H1 (cell line): Measurements from ENCODE around the gene TMIGD1. TPM values are rescaled to one million over a fixed set of nuclear protein-coding genes. Genes with fewer than 3 reads are reported as not detected.

Source experiments
- CTCF ChIA-PET: fragments of 300-600 bp; sonication (Branson Sonifier 250); formaldehyde crosslinking; loops from one replicate; lab custom pipeline; 2021; ENCODE audit not compliant: partially characterized antibody; lab: Charles Lee
- POLR2A ChIA-PET: fragments of 300-600 bp; sonication (Branson Sonifier 250); formaldehyde crosslinking; loops from one replicate; lab custom pipeline; 2021; ENCODE audit warnings: inconsistent platforms; ENCODE audit not compliant: partially characterized antibody; lab: Charles Lee
- DNase-seq, 2 experiments: peaks; one replicate each; pipeline versions ENCODE4 v3.0.0 to v3.0.0-alpha.2; 2010 to 2022; ENCODE audit warnings: low spot score in 2 of 2, low read depth in 1 of 2, mixed read lengths in 1 of 2
- FAIRE-seq: peaks from 2 replicates; lab custom pipeline; 2011; peaks lifted over from hg19 to GRCh38; lab: Jason Lieb, UNC
- H2AFZ ChIP-seq: 2 replicates; pipeline ENCODE4 v1.8.1; 2012; ENCODE audit warnings: low read length, inconsistent platforms
- H2AK5ac ChIP-seq: 2 replicates; pipeline ENCODE4 v1.6.1; 2013; ENCODE audit warnings: low read depth, low read length
- H2BK120ac ChIP-seq: replicated peaks from 2 replicates; pipeline ENCODE3; 2013; ENCODE audit warnings: low read depth, low read length, inconsistent platforms
- H2BK12ac ChIP-seq: 2 replicates; pipeline ENCODE4 v1.6.1; 2013; ENCODE audit warnings: low read depth, low read length
- H2BK15ac ChIP-seq: 2 replicates; pipeline ENCODE4 v1.6.1; 2013; ENCODE audit warnings: low read length
- H2BK20ac ChIP-seq: 2 replicates; pipeline ENCODE4 v1.6.1; 2013; ENCODE audit warnings: low read length
- H2BK5ac ChIP-seq: 2 replicates; pipeline ENCODE4 v1.6.1; 2013; ENCODE audit warnings: low read depth, low read length
- H3K14ac ChIP-seq: 2 replicates; pipeline ENCODE4 v1.6.1; 2013; ENCODE audit warnings: inconsistent platforms; ENCODE audit not compliant: insufficient read length
- H3K18ac ChIP-seq: 2 replicates; pipeline ENCODE4 v1.6.1; 2013; ENCODE audit warnings: low read length; ENCODE audit errors: extremely low read depth
- H3K23ac ChIP-seq: 2 replicates; pipeline ENCODE4 v1.6.1; 2013; ENCODE audit warnings: inconsistent platforms; ENCODE audit not compliant: insufficient read length
- H3K23me2 ChIP-seq: 2 replicates; pipeline ENCODE4 v1.6.1; 2013; ENCODE audit warnings: low read depth, low read length
- H3K27ac ChIP-seq: 2 replicates; pipeline ENCODE4 v1.6.1; 2011; ENCODE audit warnings: low read depth, low read length, inconsistent platforms
- H3K27me3 ChIP-seq, 4 experiments: replicated peaks in 1 of 4; 1 replicate in 1 of 4; 2 replicates in 3 of 4; pipeline versions ENCODE4 v1.6.1 to v1.8.1; 2011 to 2013; ENCODE audit warnings: low read length in 3 of 4, mild to moderate bottlenecking in 3 of 4, inconsistent platforms in 2 of 4, mixed read lengths in 2 of 4, moderate library complexity in 1 of 4; ENCODE audit not compliant: control insufficient read depth in 3 of 4, insufficient read depth in 3 of 4; ENCODE audit errors: extremely low read depth in 1 of 4
- H3K36me3 ChIP-seq, 4 experiments: 2 replicates each; pipeline versions ENCODE4 v1.6.1 to v1.8.1; 2011 to 2013; ENCODE audit warnings: mild to moderate bottlenecking in 4 of 4, low read length in 3 of 4, moderate library complexity in 2 of 4, control low read depth in 1 of 4, inconsistent platforms in 1 of 4; ENCODE audit not compliant: insufficient read depth in 4 of 4, control insufficient read depth in 2 of 4
- H3K4ac ChIP-seq: replicated peaks from 2 replicates; pipeline ENCODE3; 2013; ENCODE audit warnings: low read length, low read depth, mixed read lengths, inconsistent platforms; ENCODE audit not compliant: insufficient read length
- H3K4me1 ChIP-seq, 4 experiments: replicated peaks in 1 of 4; 1 replicate in 1 of 4; 2 replicates in 3 of 4; pipeline versions ENCODE4 v1.6.1 to v1.8.1; 2011 to 2013; ENCODE audit warnings: low read length in 3 of 4, inconsistent platforms in 2 of 4, mixed read lengths in 1 of 4; ENCODE audit not compliant: insufficient read depth in 4 of 4, control insufficient read depth in 3 of 4
- H3K4me2 ChIP-seq, 2 experiments: 2 replicates each; pipeline versions ENCODE4 v1.6.1 to v1.8.1; 2011 to 2013; ENCODE audit warnings: low read depth in 2 of 2, low read length in 2 of 2, control low read depth in 1 of 2, inconsistent platforms in 1 of 2, mild to moderate bottlenecking in 1 of 2; ENCODE audit not compliant: insufficient read depth in 1 of 2
- H3K4me3 ChIP-seq, 4 experiments: fragments of 200-600, 300-600 bp in 1 of 4; sonication (generic), shearing (Covaris generic), sonication (Bioruptor Twin) in 1 of 4; 2 replicates each; pipeline versions ENCODE4 v1.5.1 to v1.8.1; 2011 to 2016; ENCODE audit warnings: low read length in 4 of 4, low read depth in 3 of 4, control low read depth in 2 of 4, inconsistent platforms in 2 of 4, mild to moderate bottlenecking in 2 of 4, mixed read lengths in 1 of 4, moderate library complexity in 1 of 4; ENCODE audit not compliant: insufficient read depth in 2 of 4; ENCODE audit errors: extremely low read depth in 1 of 4
- H3K56ac ChIP-seq: replicated peaks from 2 replicates; pipeline ENCODE3; 2013; ENCODE audit warnings: low read depth, mild to moderate bottlenecking, mixed read lengths, low read length, inconsistent platforms; ENCODE audit not compliant: insufficient read length
- H3K79me1 ChIP-seq: 2 replicates; pipeline ENCODE4 v1.6.1; 2013; ENCODE audit warnings: low read depth, low read length, control low read depth
- H3K79me2 ChIP-seq, 2 experiments: 2 replicates each; pipeline versions ENCODE4 v1.6.1 to v1.8.1; 2012 to 2013; ENCODE audit warnings: low read length in 2 of 2, mild to moderate bottlenecking in 2 of 2, inconsistent platforms in 1 of 2; ENCODE audit not compliant: insufficient read depth in 2 of 2, control insufficient read depth in 1 of 2
- H3K9ac ChIP-seq, 4 experiments: replicated peaks in 1 of 4; 1 replicate in 1 of 4; 2 replicates in 3 of 4; pipeline versions ENCODE4 v1.6.1 to v1.8.1; 2011 to 2013; ENCODE audit warnings: low read depth in 3 of 4, low read length in 3 of 4, control low read depth in 2 of 4, mild to moderate bottlenecking in 2 of 4, moderate library complexity in 2 of 4, inconsistent platforms in 1 of 4; ENCODE audit errors: extremely low read depth in 1 of 4
- H3K9me3 ChIP-seq, 2 experiments: 2 replicates each; pipeline versions ENCODE4 v1.6.1 to v1.8.1; 2012 to 2013; ENCODE audit warnings: mild to moderate bottlenecking in 2 of 2, moderate library complexity in 2 of 2, control low read depth in 1 of 2, inconsistent platforms in 1 of 2, low read depth in 1 of 2, low read length in 1 of 2, mixed read lengths in 1 of 2; ENCODE audit not compliant: insufficient read depth in 2 of 2
- H4K20me1 ChIP-seq, 2 experiments: replicated peaks in 1 of 2; 2 replicates each; pipeline versions ENCODE3 to v1.8.1; 2011 to 2013; ENCODE audit warnings: inconsistent platforms in 2 of 2, low read length in 2 of 2, mild to moderate bottlenecking in 1 of 2; ENCODE audit not compliant: insufficient read depth in 2 of 2, control insufficient read depth in 1 of 2
- H4K5ac ChIP-seq: 2 replicates; pipeline ENCODE4 v1.6.1; 2013; ENCODE audit warnings: low read length, low read depth, mixed read lengths, inconsistent platforms; ENCODE audit not compliant: insufficient read length
- H4K8ac ChIP-seq: 2 replicates; pipeline ENCODE4 v1.8.0; 2013; ENCODE audit warnings: mild to moderate bottlenecking, moderate library complexity, low read length, inconsistent platforms; ENCODE audit not compliant: insufficient read depth; ENCODE audit errors: extremely low read depth
- H4K91ac ChIP-seq: replicated peaks from 2 replicates; pipeline ENCODE3; 2013; ENCODE audit warnings: low read length, mixed read lengths, inconsistent platforms; ENCODE audit not compliant: insufficient read length
- CREB1 ChIP-seq: IDR thresholded peaks from 2 replicates; pipeline ENCODE4 v1.6.1; 2012; ENCODE audit warnings: inconsistent platforms
- EZH2 ChIP-seq: fragments of 200-600 bp; sonication (generic); IDR thresholded peaks from 2 replicates; pipeline ENCODE4 v1.7.1; 2012; ENCODE audit warnings: low read depth, mild to moderate bottlenecking, moderate library complexity, low read length, inconsistent platforms; ENCODE audit not compliant: severe bottlenecking
- FOSL1 ChIP-seq: IDR thresholded peaks from 2 replicates; pipeline ENCODE4 v1.6.1; 2011; ENCODE audit warnings: mild to moderate bottlenecking, low read depth, low read length, moderate library complexity; ENCODE audit not compliant: insufficient read depth
- JUND ChIP-seq: IDR thresholded peaks from 2 replicates; pipeline ENCODE4 v1.6.1; 2011; ENCODE audit warnings: mild to moderate bottlenecking, improper control_type of control experiment, low read length
- NRF1 ChIP-seq: IDR thresholded peaks from 2 replicates; pipeline ENCODE4 v1.6.1; 2011; ENCODE audit warnings: mild to moderate bottlenecking, low read depth, low read length, improper control_type of control experiment
- POLR2AphosphoS5 ChIP-seq: IDR thresholded peaks from 2 replicates; pipeline ENCODE4 v1.6.1; 2011; ENCODE audit warnings: low read depth, low read length
- POU5F1 ChIP-seq: IDR thresholded peaks from 2 replicates; pipeline ENCODE4 v1.6.1; 2011; ENCODE audit warnings: low read depth, mild to moderate bottlenecking, low read length, moderate library complexity
- SIN3A ChIP-seq, 2 experiments: IDR thresholded peaks in 1 of 2; conservative IDR thresholded peaks in 1 of 2; 2 replicates each; pipeline ENCODE4 v1.6.1; 2011 to 2012; ENCODE audit warnings: low read length in 2 of 2, improper control_type of control experiment in 1 of 2, low read depth in 1 of 2, mild to moderate bottlenecking in 1 of 2
- SP1 ChIP-seq: IDR thresholded peaks from 2 replicates; pipeline ENCODE4 v1.6.1; 2011; ENCODE audit warnings: low read depth, low read length
- SP4 ChIP-seq: IDR thresholded peaks from 2 replicates; pipeline ENCODE4 v1.6.1; 2012; ENCODE audit warnings: low read length, inconsistent platforms
- SUZ12 ChIP-seq: fragments of 200-600 bp; sonication (generic); IDR thresholded peaks from 2 replicates; pipeline ENCODE4 v1.6.1; 2012; ENCODE audit warnings: mild to moderate bottlenecking, inconsistent platforms, low read length, moderate library complexity, mixed read lengths
- polyA plus RNA-seq, 7 experiments: library from polyadenylated mRNA; depleted of rRNA in 3 of 7; stranded (reverse) in 5 of 7; unstranded in 2 of 7; fragments of >200 nt in 5 of 7; fragments of 200-250 nt in 2 of 7; gene quantifications; 1 replicate in 5 of 7; 2 replicates in 1 of 7; 4 replicates in 1 of 7; pipeline versions ENCODE4 v1.2.1 to v1.2.3, GENCODE V29; 2011 to 2013; ENCODE audit warnings: missing spikeins in 2 of 7, mixed read lengths in 2 of 7
- total RNA-seq: library from RNA; stranded (reverse); fragmentation: NEBNext Ultra II Directional; extraction: Animal tissue kit (Norgen Biotek cat#: 25700); gene quantifications from 2 replicates; pipeline ENCODE4 v1.2.1, GENCODE V29; 2021
- TF ChIP-seq, protein P1 (sequence below): IDR thresholded peaks from 2 replicates; pipeline ENCODE4 v1.6.1; 2011; ENCODE audit warnings: low read length, improper control_type of control experiment
- TF ChIP-seq, protein P2 (sequence below): IDR thresholded peaks from 2 replicates; pipeline ENCODE4 v1.6.1; 2012; ENCODE audit warnings: low read length, inconsistent platforms

TMIGD1 gene
- total and polyA plus RNA-seq, 2 of the 8 experiments (the other 6 are each of a cell fraction or from before 2014, with no cell fraction given), result not detected

DNA sequence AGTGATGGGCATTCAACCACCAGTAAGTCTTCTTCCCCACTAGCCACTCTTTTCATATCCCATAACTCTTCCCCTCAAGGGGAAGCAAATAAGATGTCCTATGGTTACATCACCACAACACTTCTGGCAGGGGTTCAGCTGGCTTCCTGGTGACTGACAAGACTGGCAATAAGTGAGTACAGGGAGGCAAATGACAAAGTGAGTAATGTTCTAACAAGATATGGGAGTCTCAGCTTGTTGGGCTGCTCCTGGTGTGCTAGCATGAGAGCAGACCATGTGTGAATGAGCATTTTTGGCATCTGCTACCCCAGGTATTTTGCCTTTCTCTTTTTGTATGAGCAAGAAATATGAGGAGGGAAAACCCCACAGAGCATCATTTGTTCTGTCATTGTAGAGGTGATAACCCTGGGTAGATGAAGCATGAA lies 9.9 kb downstream of the TMIGD1 start:
- Histone ChIP-seq H2BK15ac (no peak overlapping the region), H2BK120ac (no peak overlapping the region), H3K14ac (no peak overlapping the region), H2BK5ac (no peak overlapping the region), H2AFZ (no peak overlapping the region), H4K8ac (no peak overlapping the region), H3K18ac (no peak overlapping the region), H3K4me2 (no peak overlapping the region), H2AK5ac (no peak overlapping the region), H4K20me1 (no peaks in the 10 kb centered on the region), H3K36me3 (no peaks in the 10 kb centered on the region), H3K9me3 (no peaks in the 10 kb centered on the region), H4K5ac (no peak overlapping the region), H3K23ac (no peak overlapping the region), H3K9ac (no peak overlapping the region), H3K79me1 (no peaks in the 10 kb centered on the region), H2BK20ac (no peak overlapping the region), H3K27ac (no peak overlapping the region), H3K56ac (no peak overlapping the region), H3K4ac (no peak overlapping the region), H3K4me1 (no peaks in the 10 kb centered on the region), H3K23me2 (no peaks in the 10 kb centered on the region), H3K79me2 (no peaks in the 10 kb centered on the region), H3K4me3 (no peak overlapping the region), H4K91ac (no peak overlapping the region), H2BK12ac (no peak overlapping the region), H3K27me3 (no peaks in the 10 kb centered on the region)
- DNase-seq (no peak), FAIRE-seq (no peak)
- ChIA-PET CTCF (interaction anchor here (2.3 kb wide), 1 partner anchor 12 kb away, joined by 17 read pairs; no protein-coding TSS in a partner anchor), POLR2A (no interaction called here)
- no peak for TF ChIP-seq SP4
- no peak for TF ChIP-seq POU5F1
- TF ChIP-seq SUZ12, result no peak
- TF ChIP-seq SIN3A (conservative IDR thresholded peaks at IDR 0.05 in 1 of 2, IDR thresholded peaks at IDR 0.05 in 1 of 2; ENCODE audit: low read depth in 1 of 2, low read length in 2 of 2), result no peak
- TF ChIP-seq SP1, result no peak
- no peak for TF ChIP-seq EZH2
- TF ChIP-seq NRF1, result no peak
- TF ChIP-seq CREB1, result no peak
- no peak for TF ChIP-seq POLR2AphosphoS5
- TF ChIP-seq, protein P1, sequence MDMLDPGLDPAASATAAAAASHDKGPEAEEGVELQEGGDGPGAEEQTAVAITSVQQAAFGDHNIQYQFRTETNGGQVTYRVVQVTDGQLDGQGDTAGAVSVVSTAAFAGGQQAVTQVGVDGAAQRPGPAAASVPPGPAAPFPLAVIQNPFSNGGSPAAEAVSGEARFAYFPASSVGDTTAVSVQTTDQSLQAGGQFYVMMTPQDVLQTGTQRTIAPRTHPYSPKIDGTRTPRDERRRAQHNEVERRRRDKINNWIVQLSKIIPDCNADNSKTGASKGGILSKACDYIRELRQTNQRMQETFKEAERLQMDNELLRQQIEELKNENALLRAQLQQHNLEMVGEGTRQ, result no peak
- TF ChIP-seq, protein P2, sequence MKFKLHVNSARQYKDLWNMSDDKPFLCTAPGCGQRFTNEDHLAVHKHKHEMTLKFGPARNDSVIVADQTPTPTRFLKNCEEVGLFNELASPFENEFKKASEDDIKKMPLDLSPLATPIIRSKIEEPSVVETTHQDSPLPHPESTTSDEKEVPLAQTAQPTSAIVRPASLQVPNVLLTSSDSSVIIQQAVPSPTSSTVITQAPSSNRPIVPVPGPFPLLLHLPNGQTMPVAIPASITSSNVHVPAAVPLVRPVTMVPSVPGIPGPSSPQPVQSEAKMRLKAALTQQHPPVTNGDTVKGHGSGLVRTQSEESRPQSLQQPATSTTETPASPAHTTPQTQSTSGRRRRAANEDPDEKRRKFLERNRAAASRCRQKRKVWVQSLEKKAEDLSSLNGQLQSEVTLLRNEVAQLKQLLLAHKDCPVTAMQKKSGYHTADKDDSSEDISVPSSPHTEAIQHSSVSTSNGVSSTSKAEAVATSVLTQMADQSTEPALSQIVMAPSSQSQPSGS, result no peak
- no peak for TF ChIP-seq JUND
- TF ChIP-seq FOSL1, result no peak
